GM21576 (cell line): Measurements from ENCODE around the gene KAZN.

Source experiments
- ATAC-seq: cut with Tn5 transposase; IDR thresholded peaks from one replicate; pipeline ENCODE4 v1.9.1; 2021; ENCODE audit warnings: mild to moderate bottlenecking, moderate library complexity; ENCODE audit not compliant: unreplicated experiment

The KAZN gene

DNA sequence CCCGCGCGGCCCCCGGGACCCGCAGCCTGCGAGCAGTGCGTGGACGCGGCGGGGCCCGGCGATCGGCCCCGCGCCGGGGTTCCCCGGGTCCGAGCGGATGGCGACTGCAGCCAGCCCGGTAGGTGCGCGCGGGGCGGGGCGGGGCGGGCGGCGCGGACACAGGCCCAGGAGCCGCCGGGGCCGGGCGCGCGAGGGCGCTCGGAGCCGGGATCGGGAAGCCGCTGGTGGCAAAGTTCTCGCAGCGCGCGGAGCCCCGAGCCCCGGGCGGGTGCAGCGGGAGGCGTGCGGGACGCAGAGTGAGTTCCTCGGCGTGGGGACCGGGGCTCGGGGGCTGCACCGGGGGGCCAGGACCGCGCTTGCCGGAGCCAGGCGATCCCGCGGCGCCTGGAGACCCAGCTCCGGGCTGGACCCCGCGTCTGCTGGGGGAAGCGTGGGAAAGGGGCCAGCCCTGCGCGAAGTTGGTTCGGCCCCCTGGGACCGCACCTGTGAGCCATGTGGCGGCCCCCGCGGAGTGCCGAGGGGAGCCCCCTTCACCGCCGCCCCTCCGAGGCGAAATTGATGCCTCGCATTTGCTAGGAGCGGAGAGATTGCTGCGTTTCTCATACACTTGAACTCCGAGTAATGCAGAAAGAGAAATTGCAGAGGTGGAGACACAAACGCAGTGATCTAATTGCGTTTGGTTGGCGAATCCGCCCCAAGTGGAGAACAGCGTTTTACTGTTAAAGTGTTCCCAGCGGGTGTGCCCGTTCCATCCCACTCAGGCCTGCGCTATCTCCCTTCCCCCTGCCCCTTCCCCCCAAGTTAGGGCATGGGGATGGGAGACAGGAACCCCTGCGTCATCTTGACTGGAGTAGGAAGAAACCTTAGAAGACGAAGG, 326.2 kb downstream of the KAZN start:
- ATAC-seq = no peak

GRCh38 chr1:14925336-14926136, 327.1 kb downstream of the KAZN start:
- ATAC-seq = no peak

DNA sequence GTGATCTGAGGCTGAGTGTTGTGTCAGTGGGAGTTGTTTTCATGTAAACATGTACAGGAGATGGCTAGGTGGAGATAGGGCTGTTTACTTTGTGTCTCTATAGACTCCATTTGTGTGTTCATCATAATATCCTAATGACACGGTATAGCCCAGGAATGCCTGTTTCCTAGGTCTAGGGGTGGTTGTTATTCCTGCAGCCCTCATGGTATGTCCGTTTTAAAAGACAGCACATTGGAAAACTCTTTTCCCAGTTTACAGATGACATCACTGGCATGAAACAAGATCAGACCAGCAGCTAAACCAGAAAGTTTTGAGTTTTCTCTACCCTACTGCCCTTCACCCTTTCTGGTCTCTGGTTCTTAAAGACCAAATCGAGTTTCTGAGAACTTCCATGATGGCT, 327.7 kb downstream of the KAZN start:
- no peak for ATAC-seq

DNA sequence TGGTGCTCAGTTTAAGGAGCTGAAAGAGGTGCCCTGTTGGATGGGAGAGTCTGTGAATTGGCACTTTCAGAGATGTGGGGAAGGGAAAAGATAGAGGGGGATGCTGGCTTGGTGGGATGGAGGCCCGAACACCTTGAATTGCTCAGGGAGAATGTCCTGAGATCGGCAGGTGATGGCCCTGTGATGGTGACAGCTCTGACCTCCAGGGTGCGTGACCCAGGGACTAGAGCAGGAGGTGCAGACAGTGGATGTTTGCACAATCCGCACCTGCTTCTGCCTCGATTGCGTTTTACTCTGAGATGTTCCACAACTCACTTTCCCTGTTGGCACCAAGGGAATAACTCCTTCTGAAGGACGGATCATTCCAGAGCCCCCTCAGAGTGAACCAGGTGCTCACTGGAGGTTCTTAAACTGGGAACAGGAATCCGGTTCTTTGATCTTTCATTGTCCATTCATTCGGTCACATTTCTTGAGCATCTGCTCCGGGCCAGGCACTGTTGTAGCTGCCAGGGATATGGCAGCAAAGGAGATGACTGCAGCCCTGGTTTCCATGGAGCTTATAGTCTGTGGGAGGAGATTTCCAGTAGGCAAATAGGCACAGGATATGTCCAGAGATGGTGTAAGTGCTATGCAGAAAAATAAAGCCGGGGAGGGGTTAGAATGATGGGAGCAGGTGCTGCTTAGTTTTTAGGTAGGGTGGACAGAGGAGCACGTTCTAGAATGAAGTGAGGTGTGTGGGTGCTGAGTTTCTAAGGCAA, 328.5 kb downstream of the KAZN start:
- no peak for ATAC-seq

- ATAC-seq = no peak
Observed at GRCh38 chr1:14928412-14928811, 329.9 kb downstream of the KAZN start.

- no peak for ATAC-seq
Observed at GRCh38 chr1:14928886-14929546, 330.5 kb downstream of the KAZN start.

GRCh38 chr1:14929547-14930246, 331.2 kb downstream of the KAZN start:
- ATAC-seq = no peak

DNA sequence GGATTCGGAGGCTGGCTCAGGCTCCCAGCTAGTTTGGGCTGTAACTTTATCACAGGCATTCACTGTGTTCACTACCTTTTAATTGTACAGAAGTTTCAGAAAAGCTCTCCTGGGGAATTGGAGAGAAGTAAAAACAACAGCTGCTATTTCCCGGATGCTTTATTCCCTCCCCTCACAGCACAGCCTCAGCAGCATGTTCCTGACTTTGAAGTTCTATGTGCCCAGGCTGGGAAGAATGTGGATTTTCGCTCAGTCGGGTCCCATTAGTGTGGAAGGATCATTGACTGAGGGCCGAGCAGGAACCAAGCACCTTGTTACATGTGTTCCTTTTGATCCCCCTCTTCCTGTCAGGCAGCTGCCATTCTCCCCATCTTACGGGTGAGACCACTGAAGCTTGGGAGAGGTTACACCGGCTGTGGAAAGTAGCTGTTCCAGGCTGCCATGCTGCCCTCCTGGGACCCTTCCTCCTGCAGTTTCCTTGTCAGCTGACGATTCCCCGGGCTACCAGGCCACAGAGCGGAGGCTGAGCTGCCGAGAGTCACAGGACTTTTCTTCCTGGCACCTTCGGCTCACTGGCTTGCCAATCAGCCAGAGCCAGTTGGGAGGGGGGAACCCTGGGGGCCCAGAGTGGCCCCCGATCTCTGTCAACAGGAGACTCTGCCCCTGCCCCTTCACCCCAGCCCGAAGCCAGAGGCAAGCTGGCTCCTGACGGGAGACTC, 331.9 kb downstream of the KAZN start:
- no peak for ATAC-seq

GRCh38 chr1:14932034-14932638, 333.7 kb downstream of the KAZN start:
- ATAC-seq = no peak

DNA sequence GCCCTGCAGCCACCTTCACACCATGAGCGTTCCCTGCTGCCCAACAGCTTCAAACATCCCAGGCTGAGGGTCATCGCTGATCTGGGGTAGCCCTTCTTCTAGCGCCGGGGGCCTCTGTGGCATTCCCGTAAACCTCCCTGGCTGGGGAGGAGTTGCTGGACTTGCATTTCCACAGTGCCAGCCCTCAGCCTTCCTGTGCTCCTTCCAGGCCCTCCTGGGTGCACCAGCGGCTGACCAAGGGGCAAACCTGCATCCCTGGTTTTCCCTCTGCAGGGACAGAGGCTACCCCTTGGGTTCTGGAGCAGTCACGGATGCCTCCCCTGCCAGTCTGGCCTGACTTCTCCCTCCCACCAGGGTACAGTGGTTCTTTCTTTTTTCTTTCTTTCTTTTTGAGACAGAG, 336.4 kb downstream of the KAZN start:
- no peak for ATAC-seq

DNA sequence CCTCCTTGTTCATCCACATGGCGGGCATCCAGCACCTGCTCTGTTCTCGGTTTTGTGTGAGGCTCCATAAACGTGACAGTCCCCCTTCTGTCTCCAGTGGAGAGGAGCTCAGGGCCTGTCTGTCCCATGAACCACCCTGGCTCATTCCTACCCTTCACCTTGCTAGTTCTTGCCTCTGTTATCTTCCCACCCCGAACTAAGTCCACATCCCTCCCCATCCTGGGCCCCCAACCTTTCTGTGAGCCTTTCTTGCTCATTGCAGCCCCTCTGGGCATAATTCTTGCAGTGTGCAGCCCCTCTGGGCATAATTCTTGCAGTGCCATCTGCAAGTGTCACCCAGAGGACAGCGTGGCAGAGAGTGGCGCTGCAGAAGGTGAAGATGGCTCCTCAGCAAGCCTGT, 338.3 kb downstream of the KAZN start:
- no peak for ATAC-seq

DNA sequence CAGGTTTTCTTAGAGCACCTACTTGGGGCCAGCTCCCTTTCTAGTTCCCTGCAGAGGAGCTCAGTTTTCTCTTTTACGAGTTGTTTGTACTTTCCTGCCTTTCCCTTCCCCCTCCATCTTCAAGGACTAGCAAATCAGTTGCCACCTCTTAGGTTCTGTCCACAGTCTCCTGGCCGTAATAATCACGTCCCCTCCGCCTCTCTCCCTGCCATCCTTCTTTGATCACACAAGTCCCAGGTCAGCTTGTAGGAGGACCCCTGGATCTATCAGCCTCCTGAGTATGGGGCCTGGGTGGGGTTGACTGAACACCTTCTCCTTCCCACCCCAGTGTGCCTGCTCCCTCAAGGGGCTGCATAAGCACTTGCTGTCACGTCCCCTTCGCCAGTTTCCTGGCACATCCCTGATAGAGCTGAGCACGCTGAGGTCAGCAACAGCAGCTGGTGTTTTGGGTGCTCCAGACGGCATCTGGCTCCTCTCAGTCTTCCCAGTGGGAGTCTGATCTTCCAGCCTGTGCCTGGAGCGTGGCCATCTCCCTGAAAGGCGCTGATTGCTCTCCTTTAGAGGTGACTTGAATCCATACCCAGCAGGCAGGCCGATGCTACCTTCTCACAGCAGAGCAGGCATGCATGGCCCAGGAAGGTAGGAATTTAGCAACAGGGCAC, 338.9 kb downstream of the KAZN start:
- ATAC-seq = no peak

DNA sequence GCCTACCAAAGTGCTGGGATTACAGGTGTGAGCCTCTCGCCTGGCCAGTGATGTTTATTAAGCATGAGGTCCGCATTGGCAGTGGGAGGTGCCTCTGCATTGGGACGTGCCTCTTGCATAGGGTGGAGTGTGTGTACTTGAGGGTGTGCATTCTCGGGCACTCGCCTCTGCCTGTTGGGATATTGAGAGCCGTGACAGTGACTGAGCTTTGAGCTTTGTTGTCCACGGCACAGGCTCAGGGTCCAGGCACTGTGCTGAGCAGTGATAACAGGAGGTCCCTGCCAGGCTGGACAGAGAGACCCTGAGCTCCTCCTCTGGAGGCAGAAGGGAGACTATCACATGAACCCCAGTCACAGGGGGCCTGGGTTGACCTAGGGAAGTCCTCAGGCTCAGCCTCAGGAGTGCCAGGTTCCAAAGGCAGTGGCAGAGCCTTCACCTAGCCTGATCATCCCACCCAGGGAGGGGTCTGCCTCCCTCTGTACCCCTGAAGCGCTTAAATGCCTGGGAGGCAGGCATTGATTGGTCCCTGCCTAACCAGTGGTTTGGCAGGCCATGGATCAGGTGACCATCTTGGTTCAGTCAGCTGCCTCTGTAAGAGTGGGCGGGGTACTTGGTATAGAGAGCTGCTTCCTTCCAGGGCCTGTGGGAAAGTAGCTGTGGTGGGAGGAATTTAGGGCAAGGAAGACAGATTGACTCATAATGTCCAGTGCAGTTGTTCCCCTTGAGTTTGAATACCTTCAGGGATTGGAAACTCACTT, 341.2 kb downstream of the KAZN start:
- ATAC-seq = no peak

- no peak for ATAC-seq
Observed at GRCh38 chr1:14940285-14940870, 341.9 kb downstream of the KAZN start.

- no peak for ATAC-seq
Observed at GRCh38 chr1:14941864-14942263, 343.4 kb downstream of the KAZN start.

DNA sequence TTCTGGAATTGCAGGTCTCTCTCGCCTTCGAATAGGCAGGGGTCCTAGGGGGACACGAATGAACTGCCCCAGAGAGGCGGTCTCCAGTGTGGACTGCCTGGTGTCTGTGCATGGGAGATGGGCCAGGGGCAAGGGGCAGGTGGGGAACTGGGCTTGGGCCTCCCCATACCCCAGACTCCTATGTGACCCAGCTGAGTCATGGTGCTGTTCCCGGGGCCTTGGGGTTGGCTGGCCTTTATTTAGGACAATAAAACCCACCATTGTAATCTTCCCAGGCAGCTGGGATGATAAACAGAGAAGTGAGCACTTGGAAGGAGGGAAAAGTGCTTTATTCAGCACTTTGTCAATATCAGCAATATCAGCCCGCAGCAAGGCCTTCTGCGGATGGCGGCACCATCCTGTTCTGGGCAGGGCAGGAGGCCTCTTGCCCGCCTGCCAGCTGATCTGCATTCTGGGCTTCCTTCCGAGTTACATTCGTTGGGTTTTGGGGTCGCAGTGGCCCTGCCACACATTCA, 346.0 kb downstream of the KAZN start:
- ATAC-seq = no peak
